Erythroblast (primary cell): ENCODE measurements around the gene SRRM4.

ENCODE experiments used
- GATA1 ChIP-seq: IDR thresholded peaks from 2 replicates; pipeline ENCODE4 v1.6.1; 2011; ENCODE audit warnings: low read depth, mild to moderate bottlenecking, control low read depth, low read length, moderate library complexity
- POLR2A ChIP-seq: IDR thresholded peaks from 2 replicates; pipeline ENCODE4 v1.6.1; 2011; ENCODE audit warnings: mild to moderate bottlenecking, low read length

DNA sequence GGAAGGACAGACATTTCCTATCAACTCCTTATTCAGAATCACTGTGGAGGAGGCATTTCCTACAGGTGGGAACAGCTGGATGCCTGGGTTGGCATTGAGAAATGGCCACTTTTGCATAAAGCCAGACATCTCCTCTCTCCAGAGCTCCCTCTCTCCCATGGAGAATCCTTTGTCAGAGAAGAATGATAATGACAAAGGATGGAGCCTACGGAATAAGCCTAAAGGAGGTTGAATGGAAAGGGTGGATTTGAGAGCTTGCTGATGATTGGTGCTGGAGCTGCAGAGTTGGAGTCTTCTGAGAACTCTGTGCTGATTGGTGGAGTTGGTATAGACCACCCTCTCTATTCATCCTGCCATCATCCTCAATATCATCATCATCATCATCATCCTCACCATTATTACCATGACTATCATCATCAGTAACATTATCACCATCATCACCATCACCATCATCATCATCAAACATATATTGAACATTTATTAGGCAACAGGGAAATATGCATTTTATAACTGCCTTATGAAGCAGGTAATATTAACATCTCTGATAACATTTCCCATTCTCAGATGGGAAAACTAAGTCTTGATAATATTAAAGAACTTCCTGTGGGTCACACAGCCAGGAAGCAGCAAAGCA is 108.2 kb downstream of the SRRM4 start:
- TF ChIP-seq POLR2A, result no peak
- TF ChIP-seq GATA1, result no peak
